Measurements from ENCODE around the gene SUN5.
"Not testable (repeated sequence)": the region's sequence is repeated elsewhere in the genome, so short reads cannot be mapped to it uniquely, and the experiment has no call there.

The SUN5 gene

GRCh38 chr20:32984196-32984595 lies 20.0 kb downstream of the SUN5 start:
- DNase-seq: no peak
- in situ Hi-C loops (cut with HindIII; ENCODE audit: low pct_ligation_motif_present, low pct_unique_long_range_greater_than_20kb, low sequenced_read_pairs): no loop called here

GRCh38 chr20:32983459-32984112 lies 20.6 kb downstream of the SUN5 start:
- no peak for DNase-seq
- in situ Hi-C loops (cut with HindIII; ENCODE audit: low pct_ligation_motif_present, low pct_unique_long_range_greater_than_20kb, low sequenced_read_pairs): no loop called here

GRCh38 chr20:32982617-32983458 lies 21.4 kb downstream of the SUN5 start:
- in situ Hi-C loops (cut with HindIII; ENCODE audit: low pct_ligation_motif_present, low pct_unique_long_range_greater_than_20kb, low sequenced_read_pairs): no loop called here
- DNase-seq: peak; percentile 1

GRCh38 chr20:32980990-32981389 lies 23.2 kb downstream of the SUN5 start:
- no peak for DNase-seq
- in situ Hi-C loops (cut with HindIII; ENCODE audit: low pct_ligation_motif_present, low pct_unique_long_range_greater_than_20kb, low sequenced_read_pairs): no loop called here

- in situ Hi-C loops (cut with HindIII; ENCODE audit: low pct_ligation_motif_present, low pct_unique_long_range_greater_than_20kb, low sequenced_read_pairs): no loop called here
- DNase-seq: no peak
Observed at GRCh38 chr20:32980131-32980941, 23.9 kb downstream of the SUN5 start.

GRCh38 chr20:32979201-32979998 lies 24.8 kb downstream of the SUN5 start:
- no peak for DNase-seq
- in situ Hi-C loops (cut with HindIII; ENCODE audit: low pct_ligation_motif_present, low pct_unique_long_range_greater_than_20kb, low sequenced_read_pairs): no loop called here

GRCh38 chr20:32978009-32978335 lies 26.3 kb downstream of the SUN5 start:
- in situ Hi-C loops (cut with HindIII; ENCODE audit: low pct_ligation_motif_present, low pct_unique_long_range_greater_than_20kb, low sequenced_read_pairs): no loop called here
- no peak for DNase-seq

- no peak for DNase-seq
- in situ Hi-C loops (cut with HindIII; ENCODE audit: low pct_ligation_motif_present, low pct_unique_long_range_greater_than_20kb, low sequenced_read_pairs): no loop called here
Observed at GRCh38 chr20:32977281-32978008, 26.8 kb downstream of the SUN5 start.

GRCh38 chr20:32976746-32977145 lies 27.5 kb downstream of the SUN5 start:
- in situ Hi-C loops (cut with HindIII; ENCODE audit: low pct_ligation_motif_present, low pct_unique_long_range_greater_than_20kb, low sequenced_read_pairs): no loop called here
- no peak for DNase-seq

- DNase-seq: no peak
- in situ Hi-C loops (cut with HindIII; ENCODE audit: low pct_ligation_motif_present, low pct_unique_long_range_greater_than_20kb, low sequenced_read_pairs): no loop called here
Observed at GRCh38 chr20:32975698-32976674, 28.2 kb downstream of the SUN5 start.

GRCh38 chr20:32975121-32975520 lies 29.1 kb downstream of the SUN5 start:
- in situ Hi-C loops (cut with HindIII; ENCODE audit: low pct_ligation_motif_present, low pct_unique_long_range_greater_than_20kb, low sequenced_read_pairs); DNase-seq: not testable (repeated sequence)

GRCh38 chr20:32974204-32975064 lies 29.8 kb downstream of the SUN5 start:
- DNase-seq; in situ Hi-C loops (cut with HindIII; ENCODE audit: low pct_ligation_motif_present, low pct_unique_long_range_greater_than_20kb, low sequenced_read_pairs): not testable (repeated sequence)

GRCh38 chr20:32973077-32973717 lies 31.0 kb downstream of the SUN5 start:
- DNase-seq: no peak
- in situ Hi-C loops (cut with HindIII; ENCODE audit: low pct_ligation_motif_present, low pct_unique_long_range_greater_than_20kb, low sequenced_read_pairs): no loop called here

- no peak for DNase-seq
- in situ Hi-C loops (cut with HindIII; ENCODE audit: low pct_ligation_motif_present, low pct_unique_long_range_greater_than_20kb, low sequenced_read_pairs): no loop called here
Observed at GRCh38 chr20:32972181-32973076, 31.8 kb downstream of the SUN5 start.

GRCh38 chr20:32971703-32972161 lies 32.5 kb downstream of the SUN5 start:
- no peak for DNase-seq
- in situ Hi-C loops (cut with HindIII; ENCODE audit: low pct_ligation_motif_present, low pct_unique_long_range_greater_than_20kb, low sequenced_read_pairs): no loop called here

Measured in ACHN (cell line).